PFSK-1 (cell line): ENCODE measurements around the gene SLC15A2.

ENCODE experiments used
- FOXP2 ChIP-seq: optimal IDR thresholded peaks from 2 replicates; pipeline ENCODE3; 2011; ENCODE audit warnings: borderline replicate concordance, control low read depth, inconsistent platforms; ENCODE audit not compliant: insufficient read depth; ENCODE audit errors: extremely low read length, extremely low read depth
- POLR2AphosphoS5 ChIP-seq: IDR thresholded peaks from 2 replicates; pipeline ENCODE4 v1.6.1; 2012; ENCODE audit warnings: low read depth, mild to moderate bottlenecking, control low read depth, low read length, moderate library complexity
- REST ChIP-seq, 2 experiments: IDR thresholded peaks; 2 replicates each; pipeline versions ENCODE4 v1.6.1 to v1.8.0; 2011 to 2012; ENCODE audit warnings: low read depth in 2 of 2, low read length in 2 of 2, control low read depth in 1 of 2, inconsistent platforms in 1 of 2, mild to moderate bottlenecking in 1 of 2, moderate library complexity in 1 of 2; ENCODE audit not compliant: insufficient read depth in 1 of 2
- SIN3A ChIP-seq: IDR thresholded peaks from 2 replicates; pipeline ENCODE4 v1.6.1; 2012; ENCODE audit warnings: mild to moderate bottlenecking, low read length, moderate library complexity, borderline replicate concordance; ENCODE audit not compliant: insufficient read depth
- TAF1 ChIP-seq: IDR thresholded peaks from 2 replicates; pipeline ENCODE4 v1.6.1; 2012; ENCODE audit warnings: low read length, control low read depth, borderline replicate concordance; ENCODE audit not compliant: insufficient read depth

- TF ChIP-seq REST (IDR thresholded peaks at IDR 0.05; ENCODE audit: insufficient read depth in 1 of 2, low read depth in 2 of 2, low read length in 2 of 2) (no peak), POLR2AphosphoS5 (no peak), TAF1 (no peak), SIN3A (no peak), FOXP2 (no peak)
Observed at GRCh38 chr3:121870717-121871116, 23.5 kb upstream of the SLC15A2 start.
